Measurements from ENCODE around the gene DACH1. TPM values are rescaled to one million over a fixed set of nuclear protein-coding genes. Genes with fewer than 3 reads are reported as not detected.

The DACH1 gene
- total RNA-seq, 1 donor from 2014 or later: not detected

DNA sequence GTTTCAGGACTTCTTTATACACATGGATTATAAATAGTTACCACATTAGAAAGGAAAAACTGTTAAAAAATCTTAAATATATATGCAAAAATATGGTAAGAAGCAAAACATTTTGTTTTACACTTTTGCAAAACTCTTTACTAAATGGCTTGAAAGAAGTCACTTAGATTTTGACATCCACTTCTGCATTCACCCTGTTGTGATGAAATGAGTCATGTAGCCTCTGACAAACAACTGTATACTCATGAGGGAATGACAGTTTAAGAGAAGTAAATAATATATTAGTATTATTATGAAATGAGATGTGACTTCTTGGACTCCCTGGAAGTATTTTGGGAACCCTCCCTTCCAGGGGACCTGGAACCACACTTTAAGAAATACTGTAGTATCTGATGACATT is 275.6 kb downstream of the DACH1 start:
- intact Hi-C loops (cut with micrococcal nuclease): no loop called here

GRCh38 chr13:71590654-71591148 is 276.3 kb downstream of the DACH1 start:
- intact Hi-C loops (cut with micrococcal nuclease): no loop called here

- intact Hi-C loops (cut with micrococcal nuclease): no loop called here
Measured at GRCh38 chr13:71589032-71589431, 278.0 kb downstream of the DACH1 start.

DNA sequence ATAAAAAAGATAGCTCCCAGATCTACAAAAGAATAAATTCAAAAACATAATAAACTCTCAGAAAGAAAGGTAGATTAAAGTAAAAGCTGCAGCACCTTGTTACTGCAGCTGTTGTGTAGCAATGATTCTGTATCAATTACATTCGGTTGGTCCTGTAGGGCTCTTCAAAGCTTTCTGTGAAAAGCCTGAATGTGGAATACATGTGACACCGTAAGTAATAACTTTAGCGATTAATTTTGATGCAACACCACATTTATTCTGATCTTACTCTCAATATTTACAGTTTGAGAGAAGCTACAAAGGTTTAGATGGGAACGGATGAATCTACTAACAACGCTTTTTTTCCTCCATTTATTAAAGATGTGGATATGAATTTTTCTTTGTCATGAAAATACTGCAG is 279.2 kb downstream of the DACH1 start:
- intact Hi-C loops (cut with micrococcal nuclease): no loop called here

DNA sequence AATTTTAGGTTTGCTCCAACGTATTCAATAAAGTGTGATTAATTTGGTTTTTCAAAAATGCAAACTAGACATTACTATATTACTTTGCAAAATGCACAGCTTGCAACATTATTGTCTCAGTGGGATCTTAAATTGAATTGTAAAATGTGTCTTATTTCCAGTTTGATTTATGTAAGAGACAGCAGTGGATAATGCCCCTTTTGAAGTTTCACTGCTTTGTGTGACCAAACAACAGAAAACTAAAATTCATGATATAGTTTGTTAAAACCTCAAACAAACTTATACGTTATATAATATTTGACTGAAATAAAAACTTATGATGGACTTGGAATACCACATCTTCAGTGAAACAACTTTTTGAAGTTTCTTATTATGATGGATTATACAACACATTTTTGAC is 279.8 kb downstream of the DACH1 start:
- intact Hi-C loops (cut with micrococcal nuclease): no loop called here

DNA sequence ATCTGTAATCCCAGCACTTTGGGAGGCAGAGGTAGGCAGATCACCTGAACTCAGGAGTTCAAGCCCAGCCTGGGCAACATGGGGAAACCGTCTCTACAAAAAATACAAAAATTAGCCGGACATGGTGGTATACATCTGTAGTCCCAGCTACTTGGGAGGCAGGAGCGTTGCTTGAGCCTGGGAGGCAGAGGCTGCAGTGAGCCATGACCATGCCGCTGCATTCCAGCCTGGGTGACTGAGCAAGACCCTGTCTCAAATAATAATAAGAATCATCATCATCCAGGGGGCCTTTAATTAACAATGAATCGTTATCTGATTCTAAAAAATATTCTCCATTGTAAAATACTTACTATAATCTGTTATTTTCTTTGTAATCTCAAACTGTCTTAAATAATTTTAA is 283.4 kb downstream of the DACH1 start:
- intact Hi-C loops (cut with micrococcal nuclease): no loop called here

- intact Hi-C loops (cut with micrococcal nuclease): no loop called here
Measured at GRCh38 chr13:71580614-71581013, 286.4 kb downstream of the DACH1 start.

DNA sequence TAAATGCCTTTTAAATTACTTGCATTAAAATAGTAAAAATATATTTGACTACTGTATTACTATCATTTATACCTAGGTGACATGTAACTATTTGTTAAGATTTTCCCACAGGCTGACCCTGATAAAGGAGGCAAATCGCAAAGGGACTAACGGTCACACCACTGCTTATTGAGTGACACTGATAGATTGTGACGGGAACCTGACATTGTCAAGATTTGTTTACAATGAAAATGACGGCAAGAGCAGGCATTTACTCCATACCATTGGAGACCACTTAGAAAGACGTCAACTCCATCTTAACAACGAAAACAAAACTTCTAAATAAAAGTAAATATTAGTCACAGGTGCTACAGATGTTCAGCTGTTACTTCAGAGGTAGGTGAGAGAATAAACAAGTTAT is 289.0 kb downstream of the DACH1 start:
- intact Hi-C loops (cut with micrococcal nuclease): no loop called here

GRCh38 chr13:71577127-71577526 is 289.9 kb downstream of the DACH1 start:
- intact Hi-C loops (cut with micrococcal nuclease): no loop called here

DNA sequence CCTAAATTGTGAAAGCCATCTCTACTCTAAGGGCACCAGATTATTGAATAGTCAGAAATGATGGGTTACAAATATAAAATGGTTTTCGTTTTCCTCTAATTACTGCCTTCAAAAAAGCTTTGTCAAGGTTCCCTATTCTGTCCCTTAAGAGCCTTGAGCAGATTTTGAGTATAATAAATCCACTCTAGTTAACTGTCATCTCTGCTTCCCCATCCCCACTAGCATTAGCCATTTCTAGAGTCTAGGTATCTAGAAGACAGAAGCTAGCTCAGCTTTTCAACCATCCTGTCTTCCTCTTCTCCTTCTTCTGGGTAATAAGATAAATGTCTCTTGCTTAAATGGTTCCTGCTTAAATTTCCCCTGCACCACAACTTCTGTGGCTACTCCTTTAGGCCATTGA is 290.4 kb downstream of the DACH1 start:
- intact Hi-C loops (cut with micrococcal nuclease): no loop called here

DNA sequence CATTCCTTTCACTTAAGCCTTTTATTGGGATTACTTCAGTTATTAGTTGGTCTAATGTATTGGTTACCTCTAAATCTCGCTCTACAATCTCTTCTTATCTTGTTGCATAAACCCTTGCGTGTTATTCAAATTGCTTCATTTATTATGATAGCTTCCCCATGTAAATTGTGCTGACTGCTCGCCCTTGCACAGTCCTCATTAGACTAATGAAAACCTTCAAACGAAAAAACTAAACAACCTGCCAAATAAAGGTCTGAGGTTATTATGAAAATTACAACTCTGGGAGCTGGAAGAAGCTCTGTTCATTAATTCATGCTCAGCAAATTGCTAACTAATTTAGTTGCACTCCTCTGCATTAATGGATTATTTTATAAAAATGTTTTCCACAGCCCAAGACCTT is 320.1 kb downstream of the DACH1 start:
- intact Hi-C loops (cut with micrococcal nuclease): no loop called here

DNA sequence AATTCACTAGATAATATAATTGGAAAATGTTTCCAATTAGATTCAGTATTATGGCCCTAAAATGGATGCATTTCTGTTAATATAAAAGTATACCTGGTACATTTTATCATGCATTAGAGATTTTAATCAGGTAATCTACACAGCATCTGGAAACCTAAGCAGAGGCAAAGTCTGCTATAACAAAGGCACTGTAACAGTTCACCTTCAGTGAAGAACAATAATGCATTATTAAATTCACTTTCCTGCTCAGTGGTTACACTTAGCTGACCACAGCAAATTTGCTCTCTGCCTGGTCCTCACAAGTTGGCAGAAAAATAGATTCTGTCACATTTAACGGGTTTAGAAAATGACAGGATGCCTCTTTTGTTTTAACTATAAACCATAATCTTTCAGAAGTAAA is 326.9 kb downstream of the DACH1 start:
- intact Hi-C loops (cut with micrococcal nuclease): no loop called here

GRCh38 chr13:71536201-71536600 is 330.8 kb downstream of the DACH1 start:
- intact Hi-C loops (cut with micrococcal nuclease): no loop called here

GRCh38 chr13:71524613-71525304 is 342.2 kb downstream of the DACH1 start:
- intact Hi-C loops (cut with micrococcal nuclease): no loop called here

DNA sequence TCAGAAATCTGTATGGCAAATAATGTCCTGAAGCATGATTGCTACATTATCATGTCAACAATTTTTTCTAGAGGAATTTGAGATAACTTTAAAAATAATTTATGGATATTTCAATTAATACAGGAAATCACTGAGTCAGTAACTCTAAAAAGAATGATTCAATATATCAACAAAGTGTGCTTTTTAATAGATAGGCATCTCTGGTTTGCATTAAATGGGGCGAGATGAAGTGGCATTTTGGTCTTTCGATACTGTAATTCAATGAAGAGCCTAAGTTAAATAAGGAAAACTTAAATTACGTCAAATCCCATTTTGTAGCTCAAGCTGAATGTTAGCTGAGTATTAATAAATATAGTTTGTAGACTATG is 342.8 kb downstream of the DACH1 start:
- intact Hi-C loops (cut with micrococcal nuclease): no loop called here

GRCh38 chr13:71522941-71523526 is 344.0 kb downstream of the DACH1 start:
- intact Hi-C loops (cut with micrococcal nuclease): no loop called here

GRCh38 chr13:71517004-71517403 is 350.0 kb downstream of the DACH1 start:
- intact Hi-C loops (cut with micrococcal nuclease): no loop called here

DNA sequence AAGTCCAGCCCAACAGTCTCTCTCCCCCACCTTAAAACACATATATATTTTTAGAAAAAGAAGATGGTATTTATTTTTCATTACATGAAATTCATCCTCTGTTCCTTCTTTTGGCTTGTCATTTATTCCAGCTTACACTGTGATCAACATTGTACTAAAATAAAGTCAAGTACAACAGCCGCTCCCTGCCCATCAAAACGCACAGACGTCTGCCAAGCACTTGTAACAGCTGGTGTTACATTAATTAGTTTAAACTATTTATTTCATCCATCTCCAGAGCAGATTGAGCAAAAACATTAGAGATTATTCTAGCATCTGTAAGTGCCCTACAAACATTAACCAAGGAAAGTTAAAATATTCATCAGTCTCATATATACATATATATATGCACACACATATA is 350.5 kb downstream of the DACH1 start:
- intact Hi-C loops (cut with micrococcal nuclease): no loop called here

GRCh38 chr13:71515744-71516038 is 351.3 kb downstream of the DACH1 start:
- intact Hi-C loops (cut with micrococcal nuclease): no loop called here

DNA sequence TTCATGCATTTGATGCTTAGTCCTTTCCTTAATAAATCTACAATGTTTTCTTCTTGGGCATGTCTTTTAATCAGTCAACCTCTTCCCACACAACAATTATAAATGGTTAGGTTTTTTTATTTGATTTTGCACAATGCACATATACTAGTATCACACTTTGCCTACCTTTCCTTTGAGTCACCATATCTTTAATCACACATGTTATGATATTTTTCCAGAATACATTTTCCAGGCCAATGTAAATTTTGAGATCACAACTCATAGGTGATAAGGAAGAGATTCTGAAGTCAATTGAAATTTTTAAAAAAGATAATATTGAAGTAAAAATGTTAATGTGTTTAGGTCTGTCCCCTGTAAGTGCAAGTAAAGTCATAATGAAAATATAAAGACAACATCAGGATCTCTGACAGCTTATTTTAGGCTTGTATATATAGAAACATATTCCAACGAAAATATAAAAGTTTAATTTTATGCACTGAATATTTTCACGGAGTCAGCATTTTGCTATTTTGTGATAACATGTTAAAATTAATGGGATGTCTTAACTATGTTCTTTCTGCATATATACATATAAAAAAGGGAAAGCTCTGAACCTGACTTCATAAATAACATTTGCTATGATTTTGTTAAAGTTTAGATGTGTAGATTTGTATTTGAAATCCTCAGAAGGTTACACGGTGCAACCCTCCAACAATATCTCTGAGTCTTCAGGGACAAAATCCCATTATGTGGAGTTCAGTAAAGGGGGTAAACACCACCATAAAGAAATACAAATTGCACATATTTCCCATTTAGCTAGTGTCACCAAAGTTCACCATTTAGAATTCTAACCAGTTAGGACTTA is 351.9 kb downstream of the DACH1 start:
- intact Hi-C loops (cut with micrococcal nuclease): no loop called here

DNA sequence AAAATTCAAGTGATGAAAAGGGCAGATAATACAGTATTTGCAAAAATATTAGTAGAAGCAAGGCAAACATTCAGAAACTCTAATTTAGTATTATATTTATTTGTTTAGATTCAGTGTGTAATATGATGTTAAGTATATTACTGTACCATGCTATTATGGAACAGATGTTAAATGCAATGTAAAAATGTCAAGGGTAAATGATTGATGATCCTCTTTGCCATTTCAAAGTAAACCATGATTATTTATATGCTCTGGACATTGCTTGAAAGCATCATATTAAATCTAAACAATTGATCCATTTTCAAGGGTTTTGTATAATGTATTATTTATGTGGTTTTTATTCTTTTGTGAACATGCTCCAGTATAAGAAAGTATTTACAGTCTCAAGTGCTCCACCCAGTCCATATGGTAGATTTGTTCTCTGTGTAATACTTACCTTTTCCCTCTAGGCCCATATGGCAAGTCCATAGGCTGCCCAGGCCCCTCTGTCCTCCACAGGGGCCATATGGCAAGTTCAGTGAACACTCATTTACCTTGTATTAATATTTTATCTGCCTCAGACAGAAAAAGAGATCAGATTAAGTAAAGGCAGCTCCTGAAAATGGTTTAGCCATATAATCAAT is 353.5 kb downstream of the DACH1 start:
- intact Hi-C loops (cut with micrococcal nuclease): no loop called here

- intact Hi-C loops (cut with micrococcal nuclease): no loop called here
Measured at GRCh38 chr13:71503781-71504180, 363.2 kb downstream of the DACH1 start.

Data from T-helper 2 cell treated with Interferon-gamma antibody and Interleukin-4, amounts not matched to agents 100 ng/mL and 5 ng/mL, for 36 hours (primary cell).